DND-41 (cell line): ENCODE measurements around the gene CYP1A1.

Source experiments
- ATAC-seq: fragments of 200-7000 bp; cut with Tn5 transposase; 3 replicates; pipeline ENCODE4 v1.9.1; 2021; ENCODE audit warnings: low read depth; ENCODE audit not compliant: insufficient read depth
- DNase-seq: peaks from one replicate; pipeline ENCODE4 v3.0.0-alpha.2; 2020
- H2AFZ ChIP-seq: 2 replicates; pipeline ENCODE4 v1.6.0; 2012; ENCODE audit warnings: low read depth, low read length
- H3K27ac ChIP-seq: 2 replicates; pipeline ENCODE4 v1.5.1; 2012; ENCODE audit warnings: low read length, inconsistent platforms
- H3K27me3 ChIP-seq: fragments of 200-600 bp; sonication (generic); 2 replicates; pipeline ENCODE4 v1.6.0; 2012; ENCODE audit warnings: low read length, mild to moderate bottlenecking, inconsistent platforms; ENCODE audit not compliant: insufficient read depth, poor library complexity
- H3K36me3 ChIP-seq: 2 replicates; pipeline ENCODE4 v1.5.1; 2012; ENCODE audit warnings: low read length, inconsistent platforms; ENCODE audit not compliant: insufficient read depth
- H3K4me1 ChIP-seq: 2 replicates; pipeline ENCODE4 v1.5.1; 2012; ENCODE audit warnings: mild to moderate bottlenecking, low read length; ENCODE audit not compliant: insufficient read depth
- H3K4me2 ChIP-seq: 2 replicates; pipeline ENCODE4 v1.6.0; 2012; ENCODE audit warnings: mild to moderate bottlenecking, moderate library complexity, low read length, inconsistent platforms; ENCODE audit not compliant: insufficient read depth
- H3K4me3 ChIP-seq, 2 experiments: fragments of 200-600 bp in 1 of 2; shearing (Covaris generic) in 1 of 2; 2 replicates each; pipeline ENCODE4 v1.5.1; 2012 to 2016; ENCODE audit warnings: inconsistent platforms in 2 of 2, low read length in 2 of 2, mild to moderate bottlenecking in 2 of 2, low read depth in 1 of 2, moderate library complexity in 1 of 2
- H3K79me2 ChIP-seq: 2 replicates; pipeline ENCODE4 v1.6.0; 2012; ENCODE audit warnings: low read length, inconsistent platforms; ENCODE audit not compliant: insufficient read depth
- H3K9ac ChIP-seq: 2 replicates; pipeline ENCODE4 v1.6.0; 2012; ENCODE audit warnings: low read depth, mild to moderate bottlenecking, inconsistent platforms, low read length, moderate library complexity
- H3K9me3 ChIP-seq: 2 replicates; pipeline ENCODE4 v1.5.1; 2012; ENCODE audit warnings: low read length, moderate library complexity, mild to moderate bottlenecking, inconsistent platforms; ENCODE audit not compliant: insufficient read depth, severe bottlenecking
- H4K20me1 ChIP-seq: 2 replicates; pipeline ENCODE4 v1.6.0; 2012; ENCODE audit warnings: low read length; ENCODE audit not compliant: insufficient read depth
- CTCF ChIP-seq: IDR thresholded peaks from 2 replicates; pipeline ENCODE4 v1.5.1; 2012; ENCODE audit warnings: borderline replicate concordance, low read length, moderate library complexity, mild to moderate bottlenecking; ENCODE audit not compliant: poor library complexity, severe bottlenecking; ENCODE audit errors: extremely low read depth
- EZH2 ChIP-seq: IDR thresholded peaks from 3 replicates; pipeline ENCODE4 v1.6.1; 2012; ENCODE audit warnings: borderline replicate concordance, low read depth, mild to moderate bottlenecking, moderate library complexity, low read length, inconsistent platforms; ENCODE audit not compliant: severe bottlenecking

The CYP1A1 gene

GRCh38 chr15:74725225-74725774 lies at the start of gene CYP1A1:
Gene CYP1A1, minus strand, starts transcription at chr15:74725528. Its CDS starts 2,431 bp downstream, at chr15:74723097.
- H3K9ac ChIP-seq, result no peak within 1 kb of the TSS
- no peaks in the 10 kb centered on the region for H4K20me1 ChIP-seq
- no peak within 1 kb of the TSS for H2AFZ ChIP-seq
- H3K4me1 ChIP-seq, result no peaks in the 10 kb centered on the region
- peaks cover 8% of the 10 kb centered on the region for H3K27me3 ChIP-seq
- no peaks in the 10 kb centered on the region for H3K79me2 ChIP-seq
- no peaks in the 10 kb centered on the region for H3K36me3 ChIP-seq
- TF ChIP-seq EZH2, result no peak
- no peak for TF ChIP-seq CTCF
- no peaks in the 10 kb centered on the region for H3K9me3 ChIP-seq
- ATAC-seq (no peak), DNase-seq (no peak)
- no peak within 1 kb of the TSS for H3K27ac ChIP-seq
- no peak within 1 kb of the TSS for H3K4me3 ChIP-seq
- H3K4me2 ChIP-seq, result no peak within 1 kb of the TSS

GRCh38 chr15:74773731-74774252 lies 48.5 kb upstream of the CYP1A1 start:
- no peak overlapping the region for H3K4me3 ChIP-seq
- no peaks in the 10 kb centered on the region for H3K27me3 ChIP-seq
- no peak for DNase-seq
- H3K9me3 ChIP-seq, result no peaks in the 10 kb centered on the region
- ATAC-seq, result no peak
- no peaks in the 10 kb centered on the region for H4K20me1 ChIP-seq
- peaks cover 42% of the 10 kb centered on the region for H3K4me1 ChIP-seq
- H3K27ac ChIP-seq, result no peak overlapping the region
- no peaks in the 10 kb centered on the region for H3K36me3 ChIP-seq
- no peak overlapping the region for H3K4me2 ChIP-seq
- H3K9ac ChIP-seq, result no peak overlapping the region
- H3K79me2 ChIP-seq, result no peaks in the 10 kb centered on the region
- TF ChIP-seq CTCF (no peak), EZH2 (no peak)
- H2AFZ ChIP-seq, result no peak overlapping the region

- H4K20me1 ChIP-seq, result no peaks in the 10 kb centered on the region
- TF ChIP-seq EZH2 (no peak), CTCF (no peak)
Observed at GRCh38 chr15:74773329-74773728, 48.0 kb upstream of the CYP1A1 start.

More at GRCh38 chr15:74773329-74773728, 48.0 kb upstream of the CYP1A1 start:
- H3K4me2 ChIP-seq, result no peak overlapping the region
- H3K27me3 ChIP-seq, result no peaks in the 10 kb centered on the region
- H3K9ac ChIP-seq, result no peak overlapping the region
- H3K4me1 ChIP-seq, result peaks cover 41% of the 10 kb centered on the region
- H3K36me3 ChIP-seq, result no peaks in the 10 kb centered on the region
- no peak overlapping the region for H2AFZ ChIP-seq
- DNase-seq, result no peak
- ATAC-seq, result no peak
- H3K4me3 ChIP-seq, result no peak overlapping the region
- H3K27ac ChIP-seq, result no peak overlapping the region
- no peaks in the 10 kb centered on the region for H3K9me3 ChIP-seq
- H3K79me2 ChIP-seq, result no peaks in the 10 kb centered on the region
